Astrocyte (in vitro differentiated cells and primary cell): ENCODE data around the gene NRROS. TPM values are rescaled to one million over a fixed set of nuclear protein-coding genes. Genes with fewer than 3 reads are reported as not detected.

Experiments
- DNase-seq: peaks from one replicate; pipeline ENCODE4 v3.0.0-alpha.2; 2010; ENCODE audit warnings: low read depth
- FAIRE-seq: peaks from 2 replicates; lab custom pipeline; 2011; peaks lifted over from hg19 to GRCh38; lab: Jason Lieb, UNC
- H2AFZ ChIP-seq: 2 replicates; pipeline ENCODE4 v1.6.0; 2012; ENCODE audit warnings: low read depth, low read length, inconsistent platforms
- H3K27ac ChIP-seq: 2 replicates; pipeline ENCODE4 v1.5.1; 2011; ENCODE audit warnings: low read depth, low read length, inconsistent platforms
- H3K27me3 ChIP-seq: 2 replicates; pipeline ENCODE4 v1.6.0; 2011; ENCODE audit warnings: low read length, inconsistent platforms; ENCODE audit not compliant: insufficient read depth
- H3K36me3 ChIP-seq: 2 replicates; pipeline ENCODE4 v1.5.1; 2011; ENCODE audit warnings: low read length, inconsistent platforms; ENCODE audit not compliant: insufficient read depth
- H3K4me1 ChIP-seq: 2 replicates; pipeline ENCODE4 v1.5.1; 2011; ENCODE audit warnings: low read length, inconsistent platforms; ENCODE audit not compliant: insufficient read depth
- H3K4me2 ChIP-seq: 2 replicates; pipeline ENCODE4 v1.6.0; 2012; ENCODE audit warnings: low read length, inconsistent platforms
- H3K4me3 ChIP-seq: 2 replicates; pipeline ENCODE4 v1.5.1; 2011; ENCODE audit warnings: low read depth, mild to moderate bottlenecking, low read length, inconsistent platforms; ENCODE audit not compliant: insufficient read depth
- H3K79me2 ChIP-seq: 2 replicates; pipeline ENCODE4 v1.6.0; 2012; ENCODE audit warnings: mild to moderate bottlenecking, low read length, inconsistent platforms; ENCODE audit not compliant: insufficient read depth
- H3K9ac ChIP-seq: 2 replicates; pipeline ENCODE4 v1.6.0; 2012; ENCODE audit warnings: mild to moderate bottlenecking, low read length, inconsistent platforms
- H3K9me3 ChIP-seq: 2 replicates; pipeline ENCODE4 v1.5.1; 2012; ENCODE audit warnings: low read depth, mild to moderate bottlenecking, low read length, inconsistent platforms; ENCODE audit not compliant: insufficient read depth
- H4K20me1 ChIP-seq: 2 replicates; pipeline ENCODE4 v1.6.0; 2012; ENCODE audit warnings: low read length, inconsistent platforms; ENCODE audit not compliant: insufficient read depth
- H3K27ac Mint-ChIP-seq: one replicate; pipeline ENCODE4 v1.8.0; 2021; ENCODE audit warnings: mild to moderate bottlenecking, mixed read lengths; ENCODE audit not compliant: unreplicated experiment
- H3K27me3 Mint-ChIP-seq: one replicate; pipeline ENCODE4 v1.8.0; 2021; ENCODE audit warnings: low read depth, mixed read lengths; ENCODE audit not compliant: unreplicated experiment
- H3K36me3 Mint-ChIP-seq: one replicate; pipeline ENCODE4 v1.8.0; 2021; ENCODE audit warnings: low read depth, mixed read lengths; ENCODE audit not compliant: unreplicated experiment
- H3K4me1 Mint-ChIP-seq: one replicate; pipeline ENCODE4 v1.8.0; 2021; ENCODE audit warnings: low read depth, mixed read lengths; ENCODE audit not compliant: unreplicated experiment
- H3K4me3 Mint-ChIP-seq: one replicate; pipeline ENCODE4 v1.8.0; 2021; ENCODE audit warnings: mild to moderate bottlenecking, moderate library complexity, mixed read lengths; ENCODE audit not compliant: unreplicated experiment
- H3K9me3 Mint-ChIP-seq: one replicate; pipeline ENCODE4 v1.8.0; 2021; ENCODE audit warnings: mild to moderate bottlenecking, mixed read lengths; ENCODE audit not compliant: unreplicated experiment
- CTCF ChIP-seq: IDR thresholded peaks from 2 replicates; pipeline ENCODE4 v1.5.1; 2011; ENCODE audit warnings: low read depth, mild to moderate bottlenecking, inconsistent platforms, low read length, moderate library complexity; ENCODE audit not compliant: insufficient read depth
- EZH2 ChIP-seq: IDR thresholded peaks from 2 replicates; pipeline ENCODE4 v1.6.1; 2012; ENCODE audit warnings: mild to moderate bottlenecking, low read length, inconsistent platforms; ENCODE audit not compliant: insufficient read depth
- total RNA-seq: library from RNA; stranded (reverse); gene quantifications from 2 replicates; pipeline ENCODE4 v1.2.1, GENCODE V29; 2021

The NRROS gene
- total RNA-seq, 1 donor from 2014 or later = not detected

- FAIRE-seq = no peak
- no peak overlapping the region for H3K4me3 ChIP-seq
- no peak for TF ChIP-seq EZH2
- TF ChIP-seq CTCF = no peak
- peaks cover 5% of the 10 kb centered on the region for H3K27me3 ChIP-seq
- no peaks in the 10 kb centered on the region for H3K36me3 ChIP-seq
- no peak overlapping the region for H3K9ac ChIP-seq
- no peaks in the 10 kb centered on the region for H4K20me1 ChIP-seq
- no peak overlapping the region for H3K4me2 ChIP-seq
- Mint-ChIP-seq H3K9me3 (no peaks in the 10 kb centered on the region), H3K4me3 (no peak overlapping the region), H3K27me3 (no peaks in the 10 kb centered on the region), H3K4me1 (peaks cover 5% of the 10 kb centered on the region), H3K27ac (no peak overlapping the region), H3K36me3 (no peaks in the 10 kb centered on the region)
- no peak overlapping the region for H2AFZ ChIP-seq
- no peak for DNase-seq
- H3K27ac ChIP-seq = no peak overlapping the region
- H3K4me1 ChIP-seq = no peaks in the 10 kb centered on the region
- no peaks in the 10 kb centered on the region for H3K79me2 ChIP-seq
- H3K9me3 ChIP-seq = no peaks in the 10 kb centered on the region
These were observed 14.6 kb upstream of the NRROS start for GRCh38 chr3:196624907-196625306.

- Histone ChIP-seq H3K9ac (no peak overlapping the region), H3K27ac (no peak overlapping the region), H2AFZ (no peak overlapping the region), H3K9me3 (no peaks in the 10 kb centered on the region), H3K4me3 (no peak overlapping the region), H3K4me1 (no peaks in the 10 kb centered on the region), H3K79me2 (no peaks in the 10 kb centered on the region), H4K20me1 (no peaks in the 10 kb centered on the region), H3K36me3 (no peaks in the 10 kb centered on the region), H3K4me2 (no peak overlapping the region), H3K27me3 (peaks cover 5% of the 10 kb centered on the region)
- H3K27ac Mint-ChIP-seq = no peak overlapping the region
- TF ChIP-seq CTCF (no peak), EZH2 (no peak)
- no peak overlapping the region for H3K4me3 Mint-ChIP-seq
- H3K27me3 Mint-ChIP-seq = no peaks in the 10 kb centered on the region
- peaks cover 5% of the 10 kb centered on the region for H3K4me1 Mint-ChIP-seq
- H3K9me3 Mint-ChIP-seq = no peaks in the 10 kb centered on the region
- DNase-seq (no peak), FAIRE-seq (no peak)
- H3K36me3 Mint-ChIP-seq = no peaks in the 10 kb centered on the region
These were observed 14.2 kb upstream of the NRROS start for GRCh38 chr3:196625331-196625730.

GRCh38 chr3:196627918-196628231 is 11.6 kb upstream of the NRROS start:
- H3K4me3 ChIP-seq = no peak overlapping the region
- H2AFZ ChIP-seq = no peak overlapping the region
- no peak overlapping the region for H3K27ac ChIP-seq
- Mint-ChIP-seq H3K9me3 (no peaks in the 10 kb centered on the region), H3K27me3 (no peaks in the 10 kb centered on the region), H3K36me3 (no peaks in the 10 kb centered on the region), H3K4me1 (peaks cover 11% of the 10 kb centered on the region), H3K27ac (no peak overlapping the region), H3K4me3 (no peak overlapping the region)
- H3K79me2 ChIP-seq = no peaks in the 10 kb centered on the region
- H4K20me1 ChIP-seq = no peaks in the 10 kb centered on the region
- DNase-seq (no peak), FAIRE-seq (no peak)
- H3K36me3 ChIP-seq = no peaks in the 10 kb centered on the region
- no peaks in the 10 kb centered on the region for H3K9me3 ChIP-seq
- peaks cover 8% of the 10 kb centered on the region for H3K4me1 ChIP-seq
- H3K27me3 ChIP-seq = peaks cover 5% of the 10 kb centered on the region
- no peak overlapping the region for H3K4me2 ChIP-seq
- no peak overlapping the region for H3K9ac ChIP-seq
- TF ChIP-seq CTCF (no peak), EZH2 (no peak)
